Measurements from ENCODE around the gene PDE4B. TPM values are rescaled to one million over a fixed set of nuclear protein-coding genes. Genes with fewer than 3 reads are reported as not detected.

Gene PDE4B
- total RNA-seq, 1 donor = 2.3 TPM

DNA sequence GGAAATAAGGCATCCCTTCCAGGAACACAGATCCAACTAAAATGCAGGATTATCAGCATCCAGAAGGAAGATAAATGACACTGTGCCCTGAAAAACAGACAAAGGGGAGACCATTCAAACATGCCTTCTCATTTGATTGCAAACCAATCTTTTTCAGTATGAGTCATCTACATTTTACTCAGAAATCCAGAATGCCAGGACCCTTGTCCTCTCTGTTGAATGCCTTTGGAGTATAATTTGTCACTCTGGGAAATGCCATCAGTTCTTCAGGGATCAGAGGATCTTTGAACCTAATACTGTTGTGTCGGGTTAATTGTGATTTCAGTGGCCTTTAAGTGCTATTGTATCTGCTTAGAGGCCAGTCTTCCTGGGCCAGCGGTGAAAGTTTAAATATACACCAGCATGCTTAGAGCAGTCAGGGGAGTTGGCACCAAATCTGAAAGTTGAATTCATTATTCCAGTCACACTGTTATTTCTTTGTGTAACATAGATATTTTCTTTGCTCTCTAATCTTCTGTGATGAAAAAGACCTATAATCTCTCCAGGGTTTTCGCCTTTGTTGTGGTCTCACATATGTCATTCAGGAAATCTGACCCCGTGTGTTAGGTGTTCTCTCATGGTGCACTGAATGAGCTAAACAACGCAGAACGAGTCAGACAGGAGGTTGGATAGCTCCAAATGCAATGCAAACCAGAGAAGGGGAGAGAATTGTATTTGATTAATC lies 376.4 kb downstream of the PDE4B start:
- no peak overlapping the region for H3K4me3 ChIP-seq (ENCODE audit: low read depth, low read length)
- no peak for DNase-seq (ENCODE audit: low read depth)
- TF ChIP-seq, protein P1, sequence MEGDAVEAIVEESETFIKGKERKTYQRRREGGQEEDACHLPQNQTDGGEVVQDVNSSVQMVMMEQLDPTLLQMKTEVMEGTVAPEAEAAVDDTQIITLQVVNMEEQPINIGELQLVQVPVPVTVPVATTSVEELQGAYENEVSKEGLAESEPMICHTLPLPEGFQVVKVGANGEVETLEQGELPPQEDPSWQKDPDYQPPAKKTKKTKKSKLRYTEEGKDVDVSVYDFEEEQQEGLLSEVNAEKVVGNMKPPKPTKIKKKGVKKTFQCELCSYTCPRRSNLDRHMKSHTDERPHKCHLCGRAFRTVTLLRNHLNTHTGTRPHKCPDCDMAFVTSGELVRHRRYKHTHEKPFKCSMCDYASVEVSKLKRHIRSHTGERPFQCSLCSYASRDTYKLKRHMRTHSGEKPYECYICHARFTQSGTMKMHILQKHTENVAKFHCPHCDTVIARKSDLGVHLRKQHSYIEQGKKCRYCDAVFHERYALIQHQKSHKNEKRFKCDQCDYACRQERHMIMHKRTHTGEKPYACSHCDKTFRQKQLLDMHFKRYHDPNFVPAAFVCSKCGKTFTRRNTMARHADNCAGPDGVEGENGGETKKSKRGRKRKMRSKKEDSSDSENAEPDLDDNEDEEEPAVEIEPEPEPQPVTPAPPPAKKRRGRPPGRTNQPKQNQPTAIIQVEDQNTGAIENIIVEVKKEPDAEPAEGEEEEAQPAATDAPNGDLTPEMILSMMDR (IDR thresholded peaks at IDR 0.05; ENCODE audit: insufficient read depth, low read length) = no peak

DNA sequence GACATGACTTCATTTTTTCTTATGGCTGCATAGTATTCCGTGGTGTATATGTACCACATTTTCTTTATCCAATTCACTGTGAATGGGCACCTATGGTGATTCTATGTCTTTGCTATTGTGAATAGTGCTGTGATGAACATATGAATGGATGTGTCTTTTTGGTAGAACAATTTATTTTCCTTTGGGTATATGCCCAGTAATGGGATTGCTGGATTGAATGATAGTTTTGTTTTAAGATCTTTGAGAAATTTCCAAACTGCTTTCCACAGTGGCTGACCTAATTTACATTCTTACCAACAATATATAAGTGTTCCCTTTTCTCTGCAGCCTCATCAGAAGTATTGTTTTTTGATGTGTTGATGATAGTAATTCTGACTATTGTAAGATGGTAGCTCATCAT lies 379.6 kb downstream of the PDE4B start:
- TF ChIP-seq, protein P1 (IDR thresholded peaks at IDR 0.05; ENCODE audit: insufficient read depth, low read length) = no peak
- DNase-seq (ENCODE audit: low read depth) = no peak
- H3K4me3 ChIP-seq (ENCODE audit: low read depth, low read length) = no peak overlapping the region

DNA sequence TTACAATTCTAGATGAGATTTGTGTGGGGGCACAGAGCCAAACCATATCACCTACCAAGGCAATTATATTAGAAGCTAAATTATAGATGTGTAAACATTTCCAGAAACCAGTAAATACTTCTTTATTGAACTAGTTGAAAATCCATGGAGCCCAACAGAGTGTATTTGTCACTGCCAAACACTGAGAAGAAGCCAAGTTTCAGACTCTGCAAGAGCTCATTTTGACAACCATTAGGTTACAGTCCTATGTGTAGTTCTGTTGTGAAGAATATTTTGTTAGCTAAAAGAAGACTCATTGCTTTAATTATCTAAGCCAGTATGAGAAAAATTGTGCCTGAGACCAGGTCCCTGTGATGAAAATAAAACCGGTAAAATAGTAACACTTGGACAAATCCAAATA lies 382.4 kb downstream of the PDE4B start:
- TF ChIP-seq, protein P1 (IDR thresholded peaks at IDR 0.05; ENCODE audit: insufficient read depth, low read length) = no peak
- DNase-seq (ENCODE audit: low read depth) = no peak
- no peak overlapping the region for H3K4me3 ChIP-seq (ENCODE audit: low read depth, low read length)

GRCh38 chr1:66175581-66175980 lies 382.9 kb downstream of the PDE4B start:
- TF ChIP-seq, protein P1 (IDR thresholded peaks at IDR 0.05; ENCODE audit: insufficient read depth, low read length) = no peak
- DNase-seq (ENCODE audit: low read depth) = no peak
- no peak overlapping the region for H3K4me3 ChIP-seq (ENCODE audit: low read depth, low read length)

GRCh38 chr1:66176012-66176715 lies 383.5 kb downstream of the PDE4B start:
- no peak overlapping the region for H3K4me3 ChIP-seq (ENCODE audit: low read depth, low read length)
- TF ChIP-seq, protein P1 (IDR thresholded peaks at IDR 0.05; ENCODE audit: insufficient read depth, low read length) = no peak
- DNase-seq (ENCODE audit: low read depth) = no peak

GRCh38 chr1:66176832-66177231 lies 384.1 kb downstream of the PDE4B start:
- TF ChIP-seq, protein P1 (IDR thresholded peaks at IDR 0.05; ENCODE audit: insufficient read depth, low read length) = no peak
- H3K4me3 ChIP-seq (ENCODE audit: low read depth, low read length) = no peak overlapping the region
- no peak for DNase-seq (ENCODE audit: low read depth)
